ENCODE data around the gene VWCE.

The VWCE gene

GRCh38 chr11:61295596-61295926, 445 bp upstream of the VWCE start:
- ChIA-PET CTCF (interaction anchor here (0.8 to 1.4 kb wide), 6 partner anchors 10 to 91 kb away, joined by 3 to 5 read pairs (median 3); no protein-coding TSS in a partner anchor), POLR2A (no interaction called here)
- DNase-seq (ENCODE audit: low read depth, low spot score): no peak
- TF ChIP-seq, protein P1, sequence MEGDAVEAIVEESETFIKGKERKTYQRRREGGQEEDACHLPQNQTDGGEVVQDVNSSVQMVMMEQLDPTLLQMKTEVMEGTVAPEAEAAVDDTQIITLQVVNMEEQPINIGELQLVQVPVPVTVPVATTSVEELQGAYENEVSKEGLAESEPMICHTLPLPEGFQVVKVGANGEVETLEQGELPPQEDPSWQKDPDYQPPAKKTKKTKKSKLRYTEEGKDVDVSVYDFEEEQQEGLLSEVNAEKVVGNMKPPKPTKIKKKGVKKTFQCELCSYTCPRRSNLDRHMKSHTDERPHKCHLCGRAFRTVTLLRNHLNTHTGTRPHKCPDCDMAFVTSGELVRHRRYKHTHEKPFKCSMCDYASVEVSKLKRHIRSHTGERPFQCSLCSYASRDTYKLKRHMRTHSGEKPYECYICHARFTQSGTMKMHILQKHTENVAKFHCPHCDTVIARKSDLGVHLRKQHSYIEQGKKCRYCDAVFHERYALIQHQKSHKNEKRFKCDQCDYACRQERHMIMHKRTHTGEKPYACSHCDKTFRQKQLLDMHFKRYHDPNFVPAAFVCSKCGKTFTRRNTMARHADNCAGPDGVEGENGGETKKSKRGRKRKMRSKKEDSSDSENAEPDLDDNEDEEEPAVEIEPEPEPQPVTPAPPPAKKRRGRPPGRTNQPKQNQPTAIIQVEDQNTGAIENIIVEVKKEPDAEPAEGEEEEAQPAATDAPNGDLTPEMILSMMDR (IDR thresholded peaks at IDR 0.05; ENCODE audit: insufficient read depth, low read length, missing control alignments): no peak
- peak overlapping the region; percentile 61 for H3K4me3 ChIP-seq (ENCODE audit: low read depth, low read length)

DNA sequence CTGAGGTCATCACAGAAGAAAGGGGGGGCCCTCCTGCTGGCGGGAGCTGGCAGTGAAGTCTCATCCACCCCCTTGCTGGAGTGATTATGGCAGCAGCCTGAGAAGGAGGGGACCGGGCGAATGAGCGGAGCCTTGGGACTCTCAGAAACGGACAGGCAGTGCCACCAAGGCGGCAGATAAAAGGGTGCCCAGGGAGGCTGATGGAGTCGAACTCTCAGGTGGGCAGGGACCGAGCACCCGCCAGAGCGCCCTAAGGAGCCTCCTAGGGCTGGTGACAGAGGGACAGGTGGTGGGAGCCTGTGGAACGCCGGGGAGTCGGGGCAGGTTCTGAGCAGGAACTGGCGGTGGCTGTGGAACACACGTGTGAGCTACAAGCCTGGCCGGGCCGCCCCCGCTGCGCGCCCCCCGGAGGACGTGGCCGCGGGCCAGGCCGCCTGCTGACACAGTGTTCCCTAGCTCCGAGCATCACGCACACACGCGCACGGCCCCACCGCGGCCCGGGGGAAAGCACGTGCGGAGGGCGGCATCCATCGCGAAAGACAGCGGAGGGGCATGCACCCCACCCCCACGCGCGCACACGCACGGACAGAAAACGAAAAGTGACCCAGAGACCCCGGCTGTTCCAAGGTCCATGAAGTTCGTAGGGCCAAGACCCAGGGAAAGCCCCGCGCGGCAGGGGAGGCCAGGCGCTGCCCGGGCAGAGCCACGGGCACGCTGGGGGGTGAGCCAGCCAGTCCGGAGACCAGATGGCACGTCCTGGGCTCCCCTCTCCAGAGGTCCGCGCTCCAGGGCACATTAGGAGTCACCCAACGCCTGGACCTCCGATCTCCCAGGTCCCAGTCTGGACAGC, 1.0 kb downstream of the VWCE start:
- DNase-seq (ENCODE audit: low read depth, low spot score): no peak
- ChIA-PET POLR2A (interaction anchor here (1.3 kb wide), 1 partner anchor 12 kb away, joined by 3 read pairs; no protein-coding TSS in a partner anchor), CTCF (interaction anchor here (0.6 to 2.4 kb wide), 14 partner anchors 10 to 170 kb away, joined by 3 to 8 read pairs (median 3); no protein-coding TSS in a partner anchor)
- H3K4me3 ChIP-seq (ENCODE audit: low read depth, low read length): peak overlapping the region; percentile 61
- TF ChIP-seq, protein P1 (IDR thresholded peaks at IDR 0.05; ENCODE audit: insufficient read depth, low read length, missing control alignments): peak; percentile 11

- TF ChIP-seq, protein P1 (IDR thresholded peaks at IDR 0.05; ENCODE audit: insufficient read depth, low read length, missing control alignments): no peak
- no peak overlapping the region for H3K4me3 ChIP-seq (ENCODE audit: low read depth, low read length)
- ChIA-PET POLR2A (no interaction called here), CTCF (interaction anchor here (1.0 to 2.4 kb wide), 2 partner anchors 17 to 38 kb away, joined by 3 to 8 read pairs; no protein-coding TSS in a partner anchor)
- no peak for DNase-seq (ENCODE audit: low read depth, low spot score)
Measured at GRCh38 chr11:61292356-61292755, 2.8 kb downstream of the VWCE start.

GRCh38 chr11:61290905-61291690, 4.0 kb downstream of the VWCE start:
- no peak for DNase-seq (ENCODE audit: low read depth, low spot score)
- ChIA-PET POLR2A (no interaction called here), CTCF (interaction anchor here (1.8 kb wide), 1 partner anchor 30 kb away, joined by 3 read pairs; no protein-coding TSS in a partner anchor)
- no peak overlapping the region for H3K4me3 ChIP-seq (ENCODE audit: low read depth, low read length)
- TF ChIP-seq, protein P1 (IDR thresholded peaks at IDR 0.05; ENCODE audit: insufficient read depth, low read length, missing control alignments): no peak

GRCh38 chr11:61287338-61287977, 7.7 kb downstream of the VWCE start:
- CTCF ChIA-PET: no interaction called here
- H3K4me3 ChIP-seq (ENCODE audit: low read depth, low read length): no peak overlapping the region
- TF ChIP-seq, protein P1 (IDR thresholded peaks at IDR 0.05; ENCODE audit: insufficient read depth, low read length, missing control alignments): no peak
- POLR2A ChIA-PET: no interaction called here
- DNase-seq (ENCODE audit: low read depth, low spot score): no peak

Measured in AG04449 (cell line).